Measurements from ENCODE around the gene FAP.
A peak's percentile ranks its signal among the peaks of the same experiment; 100 is the strongest.

Gene FAP

GRCh38 chr2:162244541-162245031 lies 1.3 kb upstream of the FAP start:
- FAIRE-seq: no peak
- DNase-seq (ENCODE audit: extremely low spot score, insufficient read length, low read depth): no peak

GRCh38 chr2:162243715-162244114 lies 470 bp upstream of the FAP start:
- FAIRE-seq (no peak), DNase-seq (ENCODE audit: extremely low spot score, insufficient read length, low read depth) (no peak)

GRCh38 chr2:162242586-162243280 lies 512 bp downstream of the FAP start:
- FAIRE-seq (no peak), DNase-seq (ENCODE audit: extremely low spot score, insufficient read length, low read depth) (no peak)

GRCh38 chr2:162241571-162241970 lies 1.7 kb downstream of the FAP start:
- FAIRE-seq (no peak), DNase-seq (ENCODE audit: extremely low spot score, insufficient read length, low read depth) (no peak)

GRCh38 chr2:162234620-162235462 lies 8.4 kb downstream of the FAP start:
- no peak for FAIRE-seq
- DNase-seq (ENCODE audit: extremely low spot score, insufficient read length, low read depth): no peak

GRCh38 chr2:162233197-162233596 lies 10.0 kb downstream of the FAP start:
- FAIRE-seq (no peak), DNase-seq (ENCODE audit: extremely low spot score, insufficient read length, low read depth) (no peak)

- no peak for FAIRE-seq
- DNase-seq (ENCODE audit: extremely low spot score, insufficient read length, low read depth): no peak
Observed at GRCh38 chr2:162232671-162233070, 10.6 kb downstream of the FAP start.

- DNase-seq (ENCODE audit: extremely low spot score, insufficient read length, low read depth): no peak
- FAIRE-seq: no peak
Observed at GRCh38 chr2:162232027-162232426, 11.2 kb downstream of the FAP start.

- no peak for DNase-seq (ENCODE audit: extremely low spot score, insufficient read length, low read depth)
Observed at GRCh38 chr2:162230761-162231160, 12.5 kb downstream of the FAP start.

GRCh38 chr2:162226836-162227235 lies 16.4 kb downstream of the FAP start:
- DNase-seq (ENCODE audit: extremely low spot score, insufficient read length, low read depth): no peak
- no peak for FAIRE-seq

More at GRCh38 chr2:162230761-162231160, 12.5 kb downstream of the FAP start:
- no peak for FAIRE-seq

GRCh38 chr2:162221064-162221463 lies 22.2 kb downstream of the FAP start:
- FAIRE-seq: peak; percentile 83

GRCh38 chr2:162220368-162220767 lies 22.9 kb downstream of the FAP start:
- no peak for FAIRE-seq

More at GRCh38 chr2:162221064-162221463, 22.2 kb downstream of the FAP start:
- DNase-seq (ENCODE audit: extremely low spot score, insufficient read length, low read depth): peak; percentile 11

GRCh38 chr2:162219426-162219825 lies 23.8 kb downstream of the FAP start:
- FAIRE-seq: no peak
- no peak for DNase-seq (ENCODE audit: extremely low spot score, insufficient read length, low read depth)

More at GRCh38 chr2:162220368-162220767, 22.9 kb downstream of the FAP start:
- DNase-seq (ENCODE audit: extremely low spot score, insufficient read length, low read depth): no peak

GRCh38 chr2:162217598-162217997 lies 25.6 kb downstream of the FAP start:
- FAIRE-seq (no peak), DNase-seq (ENCODE audit: extremely low spot score, insufficient read length, low read depth) (no peak)

- FAIRE-seq (no peak), DNase-seq (ENCODE audit: extremely low spot score, insufficient read length, low read depth) (no peak)
Observed at GRCh38 chr2:162215162-162215561, 28.1 kb downstream of the FAP start.

- FAIRE-seq: no peak
- DNase-seq (ENCODE audit: extremely low spot score, insufficient read length, low read depth): no peak
Observed at GRCh38 chr2:162212366-162212765, 30.9 kb downstream of the FAP start.

- FAIRE-seq: no peak
- no peak for DNase-seq (ENCODE audit: extremely low spot score, insufficient read length, low read depth)
Observed at GRCh38 chr2:162211732-162212131, 31.5 kb downstream of the FAP start.

GRCh38 chr2:162210385-162210784 lies 32.9 kb downstream of the FAP start:
- no peak for DNase-seq (ENCODE audit: extremely low spot score, insufficient read length, low read depth)
- no peak for FAIRE-seq

GRCh38 chr2:162202203-162202602 lies 41.0 kb downstream of the FAP start:
- DNase-seq (ENCODE audit: extremely low spot score, insufficient read length, low read depth) (no peak), FAIRE-seq (no peak)

- DNase-seq (ENCODE audit: extremely low spot score, insufficient read length, low read depth) (no peak), FAIRE-seq (no peak)
Observed at GRCh38 chr2:162200636-162201035, 42.6 kb downstream of the FAP start.

GRCh38 chr2:162199913-162200312 lies 43.3 kb downstream of the FAP start:
- DNase-seq (ENCODE audit: extremely low spot score, insufficient read length, low read depth): no peak
- FAIRE-seq: no peak
